NCI-H1417 (cell line): ENCODE results near the gene EIF2B2.

Source experiments
- DNase-seq, 3 experiments: peaks; one replicate each; lab custom pipeline; 2025; lab: John Stamatoyannopoulos, UW

Gene EIF2B2

DNA sequence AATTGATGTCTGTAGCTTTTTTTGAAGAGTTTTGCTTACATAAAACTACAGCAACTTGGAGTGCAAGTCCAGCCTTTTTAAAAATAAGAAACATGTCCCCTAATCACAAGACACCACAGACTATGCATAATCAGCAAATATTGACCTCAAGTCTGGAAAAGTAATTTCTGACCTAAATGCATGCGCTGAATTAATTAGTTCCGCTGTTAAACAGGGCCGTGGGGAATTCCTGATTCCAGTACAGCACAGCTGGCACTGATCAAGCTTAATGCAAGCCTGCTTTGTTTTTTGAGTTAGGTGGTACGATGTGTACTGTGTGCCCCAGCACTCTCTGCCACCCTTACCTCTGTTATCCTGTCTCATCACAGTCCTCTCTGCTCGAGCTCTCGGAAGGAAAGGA lies 39.3 kb downstream of the EIF2B2 start:
- no peak for DNase-seq

GRCh38 chr14:75044322-75044721 lies 41.6 kb downstream of the EIF2B2 start:
- DNase-seq, result no peak

GRCh38 chr14:75044752-75045151 lies 42.0 kb downstream of the EIF2B2 start:
- DNase-seq, result no peak

DNA sequence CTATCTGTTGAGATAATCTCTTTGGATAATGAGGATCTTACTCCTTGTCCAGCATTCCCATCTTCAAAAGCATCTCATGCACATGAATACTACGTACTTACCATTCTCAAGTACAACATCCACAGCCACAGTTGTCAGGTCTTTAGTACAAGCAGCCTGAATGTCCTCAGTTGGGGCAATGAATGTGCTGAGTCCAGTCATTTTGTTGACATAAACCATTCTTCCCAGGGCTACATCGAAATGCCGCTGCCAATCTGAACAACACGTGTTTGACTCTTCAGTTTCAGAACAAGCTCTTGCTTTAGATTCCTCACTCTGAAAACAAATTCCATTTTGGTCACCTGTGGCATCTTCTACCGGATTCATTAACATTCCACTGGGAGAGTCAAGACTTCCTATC lies 43.6 kb downstream of the EIF2B2 start:
- no peak for DNase-seq

DNA sequence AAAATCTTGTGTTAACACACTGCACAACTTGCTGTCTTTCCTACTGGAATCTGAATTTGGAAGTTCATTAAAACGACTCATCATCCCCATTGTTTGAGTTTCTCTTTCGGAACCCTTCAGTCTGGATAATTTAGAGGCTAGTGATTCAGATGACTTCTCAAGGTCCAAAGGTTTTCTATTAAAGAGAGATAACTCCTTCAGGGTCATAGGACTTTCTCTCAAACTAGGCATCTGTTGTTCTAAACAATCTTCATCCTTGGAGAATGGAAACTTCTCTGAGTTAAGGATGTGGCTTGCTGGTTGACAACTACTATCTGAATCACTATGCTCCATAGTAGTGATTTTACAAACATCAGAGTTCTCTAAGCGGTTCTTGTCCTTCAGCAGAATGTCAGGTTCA lies 44.2 kb downstream of the EIF2B2 start:
- no peak for DNase-seq

DNA sequence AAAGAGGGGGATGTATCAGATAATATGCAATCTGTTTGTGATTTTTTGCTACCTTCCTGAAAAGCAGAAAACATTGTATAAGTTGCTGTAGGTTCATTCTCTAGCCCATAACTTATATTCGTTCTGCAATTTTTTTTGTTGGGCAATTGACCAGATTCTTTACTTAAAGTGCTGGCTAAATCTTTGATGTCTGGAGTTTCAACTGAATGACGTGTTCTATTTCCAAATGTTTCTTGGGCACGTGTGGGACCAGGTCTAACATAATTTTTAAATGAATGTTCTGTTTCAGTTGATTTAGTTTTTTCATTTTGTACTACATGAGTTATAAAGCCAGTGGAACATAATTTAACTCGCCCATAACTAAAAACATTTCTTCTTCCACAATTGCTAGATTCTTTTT lies 44.8 kb downstream of the EIF2B2 start:
- no peak for DNase-seq

GRCh38 chr14:75048101-75048500 lies 45.4 kb downstream of the EIF2B2 start:
- no peak for DNase-seq

- no peak for DNase-seq
Measured at GRCh38 chr14:75049136-75049535, 46.4 kb downstream of the EIF2B2 start.

DNA sequence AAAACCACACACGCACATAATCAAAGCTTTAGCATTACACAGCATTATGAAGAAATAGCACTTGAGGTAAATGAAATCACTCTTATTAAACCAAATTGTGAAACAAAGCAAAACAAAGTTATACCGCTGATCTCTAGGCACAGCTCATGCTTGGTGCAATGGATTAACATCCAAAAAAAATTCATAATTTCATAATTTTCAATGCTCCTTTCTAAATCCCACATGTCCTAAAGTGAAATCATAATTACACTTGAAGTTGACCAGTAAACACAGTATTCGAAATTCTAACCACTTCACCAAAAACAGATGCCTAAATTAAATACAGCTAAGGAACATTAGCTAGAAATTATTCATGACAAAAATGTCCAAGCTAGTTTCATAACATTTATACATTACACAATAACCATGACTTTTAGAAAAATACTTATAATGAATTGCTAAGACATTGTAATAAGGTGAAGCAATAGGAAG lies 47.0 kb downstream of the EIF2B2 start:
- no peak for DNase-seq

DNA sequence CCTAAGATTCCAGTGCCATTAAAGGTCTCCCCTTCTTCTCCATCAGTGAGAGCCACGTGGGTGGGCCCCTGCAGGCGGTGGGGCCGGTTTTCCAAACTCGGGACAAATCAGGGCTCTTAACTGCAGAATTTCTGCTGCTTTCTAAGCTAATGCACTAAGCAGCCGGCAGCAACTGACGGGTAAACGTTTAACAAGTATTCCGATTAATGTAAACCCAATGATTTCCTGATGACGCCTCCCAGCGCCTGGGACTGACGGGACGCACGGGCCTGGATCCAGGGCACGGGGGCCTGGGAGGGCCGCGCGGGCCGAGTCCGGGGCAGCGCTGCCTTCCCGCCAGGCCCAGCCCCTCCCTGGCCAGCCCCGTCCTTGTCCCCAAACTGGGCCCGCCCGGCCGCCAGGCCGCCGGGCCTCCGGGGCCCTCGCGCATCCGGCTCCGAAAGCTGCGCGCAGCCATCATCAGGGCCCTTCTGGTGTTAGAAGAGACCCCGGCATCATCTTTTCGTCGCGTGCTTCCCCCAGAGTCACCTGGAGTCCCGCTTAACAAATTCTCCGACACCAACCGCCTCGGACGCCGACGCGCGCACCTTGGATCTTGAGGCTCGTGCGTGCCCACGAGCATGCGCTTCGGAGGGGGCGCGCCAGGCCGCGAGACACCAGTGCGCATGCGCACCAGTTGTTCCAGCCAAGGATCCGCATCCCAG lies 48.3 kb downstream of the EIF2B2 start, which contains the start of gene MLH3:
MLH3 (minus strand) TSS at position 616 of the 704 bp plus-strand sequence. CDS start 1,812 bp downstream, outside the sequence.
- DNase-seq, result peak; percentile 90 to 97 (median 96)

GRCh38 chr14:75051556-75051899 lies 48.8 kb downstream of the EIF2B2 start:
- no peak for DNase-seq

- DNase-seq, result no peak
Measured at GRCh38 chr14:75053396-75054291, 50.9 kb downstream of the EIF2B2 start.

- no peak for DNase-seq
Measured at GRCh38 chr14:75054421-75054820, 51.7 kb downstream of the EIF2B2 start.

GRCh38 chr14:75059642-75060041 lies 56.9 kb downstream of the EIF2B2 start:
- no peak for DNase-seq

DNA sequence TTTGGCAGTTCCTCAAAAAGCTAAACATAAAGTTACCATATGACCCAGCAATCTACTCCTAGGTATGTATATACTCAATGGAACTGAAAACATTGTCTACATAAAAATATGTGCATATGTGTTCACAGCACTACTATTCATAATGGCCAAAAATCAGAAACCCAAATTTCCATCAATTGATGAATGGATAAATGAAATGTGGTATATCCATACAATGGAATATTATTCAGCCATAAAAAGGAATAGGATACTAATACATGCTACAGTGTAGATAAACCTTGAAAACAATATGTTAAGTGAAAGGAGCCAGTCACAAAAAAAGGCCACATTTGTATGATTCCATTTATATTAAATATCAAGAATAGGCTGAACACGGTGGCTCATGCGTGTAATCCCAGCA lies 57.7 kb downstream of the EIF2B2 start:
- no peak for DNase-seq
